Gastrocnemius medialis (tissue), 4 donors: ENCODE data around the gene NEDD4.

Source experiments
- POLR2A ChIP-seq, 2 donors: fragments of 450-650 bp; IDR thresholded peaks; one replicate each; pipeline ENCODE4 v1.6.1; 2017; ENCODE audit warnings: antibody characterized with exemption in 2 of 2, mild to moderate bottlenecking in 2 of 2, moderate library complexity in 2 of 2
- TF ChIP-seq, protein P1 (sequence below), 5 experiments: fragments of 450-650 bp in 3 of 5; fragments of 200-600 bp in 2 of 5; sonication (generic) in 2 of 5; IDR thresholded peaks in 4 of 5; conservative IDR thresholded peaks in 1 of 5; 1 replicate in 4 of 5; 2 replicates in 1 of 5; pipeline ENCODE4 v1.5.1; 2016 to 2019; ENCODE audit warnings: antibody characterized with exemption in 5 of 5, mild to moderate bottlenecking in 3 of 5, moderate library complexity in 3 of 5

DNA sequence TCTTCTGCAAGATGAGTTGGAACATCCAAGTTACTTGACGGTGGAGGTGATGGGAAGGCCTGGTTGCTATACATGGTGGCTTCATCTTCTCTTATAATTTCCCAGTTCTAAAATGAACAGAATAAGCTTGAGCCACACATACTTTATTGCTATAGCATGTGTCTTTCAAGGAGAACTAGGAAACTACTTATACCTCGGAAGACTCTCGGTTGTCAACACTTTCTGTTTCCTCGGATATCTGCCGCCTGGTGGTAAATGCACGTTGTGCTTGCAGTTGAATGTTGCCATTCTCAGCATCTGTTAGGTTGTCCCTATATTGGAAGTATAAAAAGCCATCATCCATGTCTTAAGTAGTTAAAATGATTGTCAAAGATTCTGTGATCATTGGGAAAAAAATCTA, 132.9 kb downstream of the NEDD4 start:
- TF ChIP-seq, protein P1, sequence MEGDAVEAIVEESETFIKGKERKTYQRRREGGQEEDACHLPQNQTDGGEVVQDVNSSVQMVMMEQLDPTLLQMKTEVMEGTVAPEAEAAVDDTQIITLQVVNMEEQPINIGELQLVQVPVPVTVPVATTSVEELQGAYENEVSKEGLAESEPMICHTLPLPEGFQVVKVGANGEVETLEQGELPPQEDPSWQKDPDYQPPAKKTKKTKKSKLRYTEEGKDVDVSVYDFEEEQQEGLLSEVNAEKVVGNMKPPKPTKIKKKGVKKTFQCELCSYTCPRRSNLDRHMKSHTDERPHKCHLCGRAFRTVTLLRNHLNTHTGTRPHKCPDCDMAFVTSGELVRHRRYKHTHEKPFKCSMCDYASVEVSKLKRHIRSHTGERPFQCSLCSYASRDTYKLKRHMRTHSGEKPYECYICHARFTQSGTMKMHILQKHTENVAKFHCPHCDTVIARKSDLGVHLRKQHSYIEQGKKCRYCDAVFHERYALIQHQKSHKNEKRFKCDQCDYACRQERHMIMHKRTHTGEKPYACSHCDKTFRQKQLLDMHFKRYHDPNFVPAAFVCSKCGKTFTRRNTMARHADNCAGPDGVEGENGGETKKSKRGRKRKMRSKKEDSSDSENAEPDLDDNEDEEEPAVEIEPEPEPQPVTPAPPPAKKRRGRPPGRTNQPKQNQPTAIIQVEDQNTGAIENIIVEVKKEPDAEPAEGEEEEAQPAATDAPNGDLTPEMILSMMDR (IDR thresholded peaks at IDR 0.05 in 4 of 5, conservative IDR thresholded peaks at IDR 0.05 in 1 of 5), result no peak
- no peak for TF ChIP-seq POLR2A (IDR thresholded peaks at IDR 0.05)
